Measurements from ENCODE around the gene HOXB3.

Gene HOXB3

GRCh38 chr17:48625495-48626244, 35.6 kb upstream of the HOXB3 start:
- no peak for DNase-seq

DNA sequence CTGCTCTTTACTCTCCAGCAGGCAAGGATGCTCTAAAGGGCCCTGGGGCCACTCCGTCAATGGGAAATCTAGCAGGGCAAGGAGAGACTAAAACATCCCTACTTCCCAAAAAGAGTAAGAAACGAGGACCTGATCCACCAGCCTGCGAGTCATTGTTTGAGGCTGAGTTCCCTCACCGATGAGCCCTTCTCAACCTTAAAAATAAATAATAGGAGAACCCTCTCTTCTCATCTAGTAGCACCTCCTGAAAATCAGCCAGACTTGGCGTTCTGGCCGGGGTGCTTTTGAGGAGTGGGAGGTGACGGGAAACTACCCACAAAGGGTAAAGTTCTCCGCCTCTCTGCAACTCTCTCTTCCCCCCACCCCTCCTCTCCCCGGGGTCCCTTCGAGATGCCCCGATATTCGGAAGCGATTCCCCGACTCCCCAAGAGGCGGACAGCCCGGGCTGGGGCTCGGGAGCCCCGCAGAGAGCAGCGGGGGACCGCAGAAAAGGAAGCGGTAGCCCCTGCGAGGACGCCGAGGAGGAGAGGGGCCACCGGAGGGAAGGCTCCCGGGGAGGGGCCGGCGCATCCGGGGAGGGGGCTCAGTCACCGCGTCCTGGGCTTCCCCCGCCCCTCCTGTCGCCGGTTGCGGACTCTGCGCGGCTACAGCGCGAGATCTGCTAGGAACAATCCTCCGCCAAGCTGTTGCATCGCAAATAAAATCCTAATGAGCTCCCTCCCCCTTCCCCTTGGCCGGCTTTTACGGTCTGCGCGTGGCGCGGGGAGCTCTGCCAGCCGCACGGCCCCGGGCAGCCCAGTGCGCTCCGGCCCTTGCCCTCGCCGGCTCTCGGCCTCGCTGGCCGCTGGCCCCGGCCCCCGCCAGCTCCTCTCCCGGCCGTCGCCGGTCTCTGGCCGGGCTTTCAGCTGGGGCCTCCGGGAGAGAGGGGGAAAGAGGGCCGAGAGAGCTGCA, 34.8 kb upstream of the HOXB3 start:
- no peak for DNase-seq

- no peak for DNase-seq
Measured at GRCh38 chr17:48624118-48624517, 34.1 kb upstream of the HOXB3 start.

DNA sequence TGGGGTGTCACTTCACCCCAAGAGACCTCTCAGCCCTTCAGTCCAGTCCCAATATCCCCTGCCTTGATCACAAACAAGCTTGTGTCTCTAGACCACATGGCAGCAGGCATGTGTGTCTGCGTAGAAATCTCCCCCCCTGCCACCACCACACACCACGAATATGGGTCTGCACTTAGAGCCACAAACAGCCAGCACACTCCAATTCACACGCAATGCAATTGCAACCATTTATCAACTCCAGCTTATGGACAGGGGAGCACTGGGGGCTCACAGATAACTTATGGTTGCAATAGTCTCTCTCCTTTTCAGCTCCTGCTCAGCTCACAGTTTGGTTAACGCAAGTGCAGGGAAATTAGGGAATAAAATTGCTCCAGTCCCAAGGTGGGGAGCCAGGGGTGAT, 33.5 kb upstream of the HOXB3 start:
- DNase-seq: no peak

- no peak for DNase-seq
Measured at GRCh38 chr17:48622857-48623256, 32.8 kb upstream of the HOXB3 start.

DNA sequence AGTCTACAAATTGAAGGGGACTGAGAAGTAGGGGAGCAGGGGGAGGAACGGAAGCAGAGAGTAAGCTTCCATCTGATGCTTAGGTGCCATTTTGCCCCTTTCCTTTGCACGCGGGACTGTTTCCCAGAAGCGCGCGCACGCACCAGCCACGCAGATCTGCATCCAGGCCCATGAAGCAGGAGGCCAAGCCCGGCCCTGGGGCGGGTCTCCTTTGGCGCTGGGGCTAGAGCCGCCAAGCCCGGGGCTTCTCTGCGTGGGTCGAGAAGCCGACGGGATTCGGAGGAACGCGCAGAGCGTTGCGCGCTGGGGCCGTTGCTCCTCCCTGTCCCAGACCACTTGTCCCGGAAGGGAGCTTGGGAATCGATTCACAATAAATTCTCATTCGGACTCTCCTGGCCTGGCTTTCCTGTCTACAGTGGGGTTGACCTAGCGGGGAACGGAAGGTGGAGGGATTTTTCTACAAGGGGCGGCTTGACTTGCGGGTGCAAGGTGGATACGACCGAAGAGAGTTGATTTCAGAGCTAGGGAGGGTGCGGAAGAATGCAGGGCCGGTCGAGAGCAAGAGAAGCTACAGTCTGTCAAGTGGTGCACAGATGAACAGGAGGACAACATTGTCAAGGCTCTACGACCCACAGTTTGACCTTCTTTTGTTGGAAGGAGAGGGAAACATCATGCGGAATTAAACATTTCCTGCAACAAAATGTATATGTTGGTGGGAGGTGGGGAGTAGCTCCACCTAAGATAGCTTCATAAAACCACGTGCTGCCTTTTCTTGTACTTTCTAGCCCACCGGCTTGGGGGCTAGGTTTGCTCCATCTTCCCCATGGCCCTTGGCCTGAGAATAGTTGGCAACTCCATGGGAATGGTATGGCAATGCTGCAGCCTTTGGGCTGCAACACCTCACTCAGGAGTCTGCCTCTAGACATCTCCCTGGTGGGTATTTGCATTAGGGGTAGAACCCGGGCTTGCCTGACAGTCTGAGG, 31.7 kb upstream of the HOXB3 start:
- no peak for DNase-seq

DNA sequence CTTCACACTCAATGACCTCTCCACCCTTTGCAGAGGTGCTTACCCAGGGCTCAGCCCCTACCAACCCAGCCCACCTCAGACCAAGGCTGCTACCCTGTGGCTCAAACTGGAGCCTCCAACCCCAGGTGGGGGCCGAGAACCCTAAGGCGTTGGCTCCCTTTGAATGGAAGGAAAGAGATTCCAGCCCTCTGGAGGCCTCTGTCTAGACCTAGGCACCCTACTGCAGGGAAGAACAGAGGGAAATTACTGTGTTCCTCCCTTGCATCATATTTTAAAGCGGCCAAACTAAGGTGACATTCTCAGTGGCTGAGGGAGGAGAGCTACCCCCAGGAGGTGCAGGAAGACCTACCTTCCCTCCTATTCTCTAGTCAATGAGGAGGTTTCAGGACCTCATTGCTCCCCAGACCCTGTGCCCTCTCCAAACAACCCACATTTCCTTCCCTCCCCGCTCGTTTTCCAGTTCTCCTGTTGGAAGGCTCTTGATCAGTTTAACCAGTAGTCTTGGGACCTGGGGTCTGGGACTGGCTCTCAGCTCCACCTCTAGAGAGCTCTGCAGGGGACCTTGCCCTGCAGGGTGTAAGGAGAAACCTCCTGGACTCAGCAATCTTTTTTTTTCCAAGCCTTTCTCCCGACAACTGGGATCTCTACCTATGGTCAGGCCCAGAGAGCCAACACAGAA, 30.6 kb upstream of the HOXB3 start:
- no peak for DNase-seq

DNA sequence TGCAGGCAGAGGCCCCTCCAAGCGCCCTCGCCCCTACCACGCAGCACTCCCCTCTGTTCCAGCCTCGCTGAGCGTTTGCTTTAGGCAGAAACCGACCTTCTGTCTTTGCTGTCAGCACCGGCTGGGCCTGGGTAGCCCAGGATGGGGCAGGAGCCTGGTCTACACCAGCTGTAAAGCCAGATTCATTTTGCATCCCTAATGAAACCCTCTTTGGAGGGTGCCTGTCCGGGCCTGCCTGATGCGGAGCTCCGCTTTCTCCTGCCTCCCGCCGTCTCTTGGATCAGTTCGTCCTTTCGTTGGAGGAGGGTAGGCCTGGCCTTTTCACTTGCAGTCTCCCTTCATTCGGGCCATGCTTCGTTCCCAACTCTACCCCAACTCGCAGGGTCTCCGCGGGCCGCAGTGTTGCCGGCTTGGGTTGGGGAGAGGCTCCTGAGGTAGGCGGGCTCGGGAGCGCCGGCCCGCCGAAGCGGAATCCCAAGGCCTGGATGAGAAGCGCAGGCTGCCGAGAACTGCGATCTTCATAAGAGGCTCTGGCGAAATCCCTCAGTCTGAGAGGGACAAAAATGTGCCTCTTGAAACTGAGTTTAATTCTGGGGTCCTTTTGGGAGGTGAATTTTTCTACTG, 29.9 kb upstream of the HOXB3 start:
- no peak for DNase-seq

- DNase-seq: peak; percentile 61
Measured at GRCh38 chr17:48618256-48618896, 28.3 kb upstream of the HOXB3 start.

DNA sequence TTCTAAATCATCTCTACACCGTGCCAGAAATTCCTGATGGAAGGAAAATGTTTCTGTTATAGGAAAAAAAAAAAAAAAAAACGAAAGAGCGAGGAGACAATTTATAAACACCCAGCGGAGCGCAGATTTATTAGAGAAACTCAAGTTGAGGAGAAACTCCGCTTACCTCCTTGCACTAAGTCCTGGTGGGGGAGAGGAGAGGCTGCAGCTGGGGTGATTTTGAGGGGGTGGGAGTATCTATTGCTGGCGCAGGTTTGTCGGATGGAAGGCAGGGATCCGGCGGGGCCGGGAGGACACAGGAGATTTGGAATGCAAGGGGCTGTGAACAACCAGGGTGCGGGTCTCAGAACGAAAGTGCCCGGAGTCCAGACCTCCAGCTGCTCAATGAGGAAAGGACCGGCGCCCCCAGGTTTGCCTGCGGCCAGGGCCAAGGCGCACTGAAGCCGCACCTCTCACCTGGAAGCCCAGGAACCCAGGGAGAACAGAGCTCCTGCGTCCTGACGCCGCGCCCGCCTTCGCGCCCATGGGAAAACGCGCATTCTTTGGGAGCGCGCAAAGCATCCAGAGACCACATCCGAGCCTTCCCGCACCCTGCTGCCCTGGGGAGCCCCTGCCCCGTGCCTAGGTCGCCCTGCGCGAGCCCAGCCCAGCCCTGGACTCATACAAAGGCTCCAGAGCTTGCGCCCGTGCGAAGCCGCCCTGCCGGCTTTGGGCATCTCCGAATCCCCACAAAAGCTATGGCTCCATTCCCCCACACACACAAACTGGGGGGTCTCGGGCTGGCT, 27.6 kb upstream of the HOXB3 start:
- DNase-seq: no peak

DNA sequence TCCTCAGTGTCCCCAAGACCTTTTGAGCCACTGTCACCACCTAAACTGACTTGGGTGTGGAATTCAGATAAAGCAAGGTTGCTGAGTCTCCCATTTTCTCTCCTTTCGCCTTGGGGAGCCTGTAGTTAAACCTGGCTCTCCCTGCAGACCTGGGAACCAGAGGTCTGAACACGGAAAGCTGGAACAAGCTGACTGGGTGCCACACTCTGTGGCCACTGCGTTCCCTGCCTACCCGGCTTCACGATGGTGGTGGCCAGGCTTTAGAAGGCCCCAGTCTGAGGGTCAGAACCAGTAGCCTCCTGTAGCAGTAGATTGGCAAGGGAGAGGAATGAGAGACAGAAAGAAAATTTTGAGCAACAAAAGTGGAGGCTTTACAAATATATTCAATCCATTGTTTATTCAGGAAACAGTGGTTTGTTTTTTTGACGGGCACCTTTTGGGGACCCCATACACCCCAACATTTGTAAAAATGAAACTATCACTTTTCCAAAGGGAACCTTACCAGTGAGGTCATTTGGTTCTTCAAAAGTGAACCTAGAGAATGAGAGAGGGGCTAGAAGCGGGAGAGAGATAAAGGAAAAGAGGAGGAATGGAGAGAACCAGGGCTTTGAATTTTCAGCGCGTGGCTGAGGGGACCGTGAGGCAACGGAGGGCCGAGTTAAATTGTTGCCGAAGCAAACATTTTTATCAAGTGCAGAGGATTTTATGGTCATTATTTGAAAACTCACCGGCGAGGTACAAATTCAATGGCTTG, 26.9 kb upstream of the HOXB3 start:
- no peak for DNase-seq

DNA sequence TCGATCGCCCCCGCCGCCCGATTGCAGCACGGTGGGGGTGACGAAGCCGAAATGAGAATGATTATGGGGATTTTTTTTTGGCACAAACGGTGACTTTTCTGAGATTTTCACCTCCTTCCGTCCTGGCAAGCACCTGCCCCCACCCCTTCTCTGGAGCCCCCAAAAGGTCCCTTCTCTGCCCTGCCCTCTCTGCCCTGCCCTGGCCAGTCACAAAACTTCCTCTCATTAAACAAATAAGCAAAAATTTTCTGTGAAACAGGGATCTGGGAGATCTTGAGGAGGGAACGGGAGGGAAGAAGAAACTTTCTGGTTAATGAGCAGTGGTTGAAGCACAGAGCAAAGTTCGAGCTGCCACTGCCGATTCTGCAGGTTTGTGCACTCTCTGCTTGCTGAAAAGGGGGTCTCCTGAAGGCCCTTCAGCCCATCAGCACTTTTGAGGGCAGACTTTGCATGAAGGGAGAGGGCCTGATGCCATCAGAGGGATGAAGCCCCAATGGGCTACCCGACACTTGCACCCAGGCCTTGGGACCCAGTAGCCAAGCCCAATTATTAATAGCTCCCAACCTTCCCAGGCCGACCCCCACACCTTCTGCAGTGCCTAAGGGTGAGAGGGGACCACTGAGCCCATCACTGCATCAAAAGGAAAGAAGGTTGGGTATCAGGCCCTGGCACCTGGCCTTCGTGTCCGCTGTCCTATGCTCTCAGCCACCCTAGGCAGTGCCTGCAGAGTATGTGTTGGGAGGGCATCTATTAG, 26.1 kb upstream of the HOXB3 start:
- DNase-seq: no peak

DNA sequence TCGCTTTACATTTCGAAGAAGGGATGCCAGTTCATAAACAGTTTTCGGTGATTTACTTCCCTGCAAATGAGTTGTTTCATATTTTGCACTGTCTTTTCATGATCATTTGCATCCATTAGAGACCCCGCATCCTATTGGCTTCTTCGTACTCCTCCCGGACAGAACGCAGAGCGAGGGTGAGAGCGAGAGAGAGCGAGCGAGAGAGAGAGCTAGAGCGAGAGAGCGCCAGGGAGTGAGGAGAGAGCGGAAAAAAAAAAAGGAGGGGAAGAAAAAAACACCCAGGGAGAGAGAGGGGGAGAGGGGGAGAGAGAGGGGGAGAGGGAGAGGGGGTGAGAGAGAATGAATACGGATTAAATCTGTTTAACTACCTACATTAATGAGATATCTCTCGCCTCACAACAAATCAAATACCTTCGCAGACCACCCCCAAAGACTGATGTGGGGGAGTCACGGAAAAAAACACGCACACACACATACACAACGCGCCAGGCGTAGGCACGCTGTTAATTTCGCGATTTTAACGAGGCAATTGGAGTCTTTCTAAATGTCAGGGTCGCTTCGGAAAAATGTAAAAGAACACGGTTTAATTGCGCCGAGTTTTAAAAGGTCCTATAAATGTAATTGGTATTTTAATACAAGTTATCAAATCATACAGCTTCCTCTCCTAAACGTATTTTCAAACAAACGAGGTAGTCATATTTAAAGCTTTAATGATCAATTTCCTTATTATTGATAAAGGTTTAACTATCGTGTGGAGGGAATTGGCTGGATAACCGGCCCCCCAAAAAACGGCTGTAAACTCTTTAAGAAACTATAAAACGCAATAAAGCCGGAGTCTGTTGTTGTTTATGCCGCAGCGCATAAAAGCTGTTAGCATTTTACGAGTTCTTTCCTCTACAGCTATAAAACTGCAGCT, 25.3 kb upstream of the HOXB3 start, which contains the start of gene HOXB8:
TSS of gene HOXB8 (minus strand) at position 246 of the 916 bp plus-strand sequence. CDS start 588 bp downstream, outside the sequence.
- DNase-seq: no peak

DNA sequence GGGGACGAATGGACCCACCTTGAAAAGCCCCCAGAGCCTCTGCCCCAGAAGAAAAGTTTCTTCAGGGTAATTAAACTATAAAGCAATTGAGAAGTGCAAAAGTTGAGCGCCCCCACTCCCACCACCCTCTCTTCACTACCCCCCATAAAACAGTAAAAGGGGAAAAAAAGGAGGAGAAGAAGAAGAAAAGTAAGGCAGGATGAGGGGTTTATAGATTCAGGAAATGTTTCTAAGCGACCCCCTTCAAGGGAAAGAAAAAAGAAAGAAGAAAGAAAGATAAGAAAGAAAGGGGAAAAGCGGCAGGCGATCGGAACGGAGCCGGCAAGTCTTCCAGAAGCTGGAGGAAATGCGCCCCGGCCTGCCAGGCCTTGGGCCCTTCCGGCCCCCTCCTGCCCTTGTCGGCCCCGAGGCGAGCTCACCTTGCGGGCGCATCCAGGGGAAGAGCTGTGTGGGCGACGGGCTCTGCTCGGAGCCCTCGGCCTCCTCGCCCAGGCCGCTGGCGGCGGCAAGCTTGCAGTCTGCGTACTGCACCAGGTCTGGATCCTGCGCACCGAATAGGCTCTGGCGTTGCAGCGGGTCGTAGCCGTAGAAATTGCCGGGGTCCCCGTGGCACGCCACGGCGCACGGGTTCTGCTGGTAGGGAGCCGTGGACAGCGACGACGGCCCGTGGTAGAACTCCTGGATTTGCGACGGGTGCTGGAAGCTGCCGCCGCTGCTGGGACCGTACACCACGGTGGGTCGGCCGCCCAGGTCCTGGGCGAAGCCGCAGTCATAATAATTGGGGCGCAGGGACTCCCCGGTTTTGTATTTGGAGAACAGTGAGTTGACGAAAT, 24.0 kb upstream of the HOXB3 start:
- no peak for DNase-seq

DNA sequence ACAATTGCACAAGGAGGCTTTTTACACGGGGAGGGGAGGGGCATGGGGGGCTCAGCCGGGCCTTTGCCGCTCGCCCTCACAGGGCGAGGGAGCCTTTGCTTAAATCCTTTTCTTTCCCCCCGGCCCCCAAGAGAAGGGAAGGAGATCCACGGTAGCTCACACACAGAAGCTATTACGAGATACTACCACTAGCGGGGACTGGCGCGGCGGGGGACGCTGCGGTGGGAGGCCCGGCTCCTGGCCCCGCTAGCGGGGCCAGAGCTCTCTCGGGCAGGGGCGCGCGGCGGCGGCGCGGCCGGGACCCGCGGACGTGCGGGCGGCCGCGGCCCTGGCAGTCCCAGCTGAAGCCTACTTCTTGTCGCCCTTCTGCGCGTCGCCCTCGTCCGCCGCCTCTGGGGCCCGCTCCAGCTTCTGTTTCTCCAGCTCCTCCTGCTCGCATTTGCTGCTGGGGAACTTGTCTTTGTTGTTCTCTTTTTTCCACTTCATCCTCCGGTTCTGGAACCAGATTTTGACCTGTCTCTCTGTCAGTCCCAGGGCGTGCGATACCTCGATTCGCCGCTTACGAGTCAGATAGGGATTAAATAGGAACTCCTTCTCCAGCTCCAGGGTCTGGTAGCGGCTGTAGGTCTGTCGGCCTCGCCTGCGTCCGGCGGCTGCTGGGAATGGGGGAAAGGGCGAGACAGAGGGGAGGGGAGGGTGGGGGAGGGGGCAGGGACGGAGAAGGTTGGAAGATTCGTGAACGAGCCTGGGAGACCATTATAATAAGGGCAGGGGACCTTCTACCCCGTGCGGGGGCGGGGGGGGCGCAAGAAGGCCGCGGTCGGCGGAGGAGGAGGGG, 23.0 kb upstream of the HOXB3 start:
- no peak for DNase-seq

GRCh38 chr17:48612456-48612853, 22.4 kb upstream of the HOXB3 start:
- no peak for DNase-seq

All from GOT3 (cell line).